GM23248 (cell line): ENCODE data around the gene TRMT1.

Source experiments
- EZH2 ChIP-seq: fragments of 200-600 bp; sonication (generic); IDR thresholded peaks from 2 replicates; pipeline ENCODE4 v1.6.1; 2018; ENCODE audit warnings: antibody characterized with exemption, mild to moderate bottlenecking; ENCODE audit not compliant: insufficient read depth, poor library complexity, severe bottlenecking
- EZH2phosphoT487 ChIP-seq: fragments of 200-600 bp; sonication (generic); IDR thresholded peaks from 2 replicates; pipeline ENCODE4 v1.6.1; 2018; ENCODE audit warnings: antibody characterized with exemption, moderate library complexity, mild to moderate bottlenecking, low read depth; ENCODE audit not compliant: insufficient read depth

DNA sequence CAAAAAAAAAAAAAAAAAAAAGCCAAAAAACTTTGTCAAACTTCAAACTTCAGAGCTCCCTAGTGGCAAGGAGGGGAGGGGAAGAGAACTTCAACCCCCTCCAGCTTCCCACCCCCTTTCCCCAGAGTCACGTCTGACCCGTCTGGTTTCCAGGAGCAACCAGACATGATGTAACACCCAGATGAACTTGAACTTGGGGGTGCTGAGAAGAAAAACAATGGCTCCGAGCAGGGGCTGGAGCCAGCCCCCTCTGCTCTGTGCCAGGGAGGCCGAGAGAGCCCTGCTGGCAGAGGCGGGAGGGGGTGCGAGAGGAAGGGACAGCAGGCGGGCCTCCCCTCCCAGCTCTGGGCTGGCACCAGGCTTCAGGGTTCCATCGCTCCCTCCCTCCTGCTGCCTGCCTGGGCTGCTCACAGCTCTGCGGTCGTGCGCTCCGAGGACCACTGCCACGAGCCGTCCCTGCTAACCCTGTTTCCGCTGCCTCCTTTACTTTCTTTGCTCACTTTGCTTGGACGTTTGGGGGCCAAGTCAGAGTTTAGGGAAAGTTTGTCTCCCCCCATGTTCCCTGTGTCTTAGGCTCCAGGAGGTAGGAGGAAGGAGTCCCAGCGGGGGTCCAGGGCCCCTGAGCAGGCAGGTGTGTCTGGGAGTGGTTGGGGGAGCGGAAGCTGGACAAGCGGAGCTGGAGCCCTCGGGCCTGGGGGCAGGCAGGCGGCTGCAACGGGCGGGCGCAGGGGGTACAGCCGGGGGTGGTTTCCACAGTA lies 25.0 kb downstream of the TRMT1 start:
- TF ChIP-seq EZH2phosphoT487 (no peak), EZH2 (no peak)
